K562 (cell line): ENCODE results near the gene ATF3. TPM values are rescaled to one million over a fixed set of nuclear protein-coding genes. Genes with fewer than 3 reads are reported as not detected.

Experiments
- BCL6 ChIP-seq: fragments of 250-450 bp; sonication (Bioruptor Pico); IDR thresholded peaks from 2 replicates; pipeline ENCODE4 v1.4.0; 2020
- CEBPB ChIP-seq: fragments of 450-650 bp; IDR thresholded peaks from 2 replicates; pipeline ENCODE4 v1.6.1; 2016; ENCODE audit warnings: missing genetic modification characterization, missing compliant biosample characterization
- CSDE1 ChIP-seq, 2 experiments: fragments of 450-650 bp; IDR thresholded peaks; 2 replicates each; pipeline ENCODE4 v1.6.1; 2016; ENCODE audit warnings: mild to moderate bottlenecking in 1 of 2
- CUX1 ChIP-seq: fragments of 200-800 bp; sonication (Bioruptor generic); IDR thresholded peaks from 2 replicates; pipeline ENCODE4 v1.6.1; 2016; ENCODE audit warnings: missing genetic modification characterization, missing compliant biosample characterization
- DACH1 ChIP-seq: fragments of 450-650 bp; IDR thresholded peaks from 2 replicates; pipeline ENCODE4 v1.6.1; 2018; ENCODE audit not compliant: partially characterized antibody
- FUS ChIP-seq: fragments of 200-400 bp; formaldehyde crosslinking; optimal IDR thresholded peaks from 2 replicates; pipeline ENCODE3; 2017; ENCODE audit warnings: low read depth, low read length
- GATAD2B ChIP-seq: fragments of 450-650 bp; IDR thresholded peaks from 2 replicates; pipeline ENCODE4 v1.6.1; 2017; ENCODE audit warnings: mild to moderate bottlenecking, borderline replicate concordance
- HDAC3 ChIP-seq: fragments of 450-650 bp; IDR thresholded peaks from 2 replicates; pipeline ENCODE4 v1.6.1; 2018; ENCODE audit warnings: borderline replicate concordance, mild to moderate bottlenecking, moderate library complexity; ENCODE audit not compliant: partially characterized antibody
- ID3 ChIP-seq, 2 experiments: fragments of 250-450 bp in 1 of 2; fragments of 450-650 bp in 1 of 2; sonication (Bioruptor Pico) in 1 of 2; IDR thresholded peaks; 2 replicates each; pipeline versions ENCODE4 v1.6.1 to v1.8.0; 2016 to 2021; ENCODE audit warnings: mild to moderate bottlenecking in 2 of 2, moderate library complexity in 2 of 2, missing compliant biosample characterization in 1 of 2, missing genetic modification characterization in 1 of 2
- MTA3 ChIP-seq: fragments of 450-650 bp; formaldehyde crosslinking; IDR thresholded peaks from 2 replicates; pipeline ENCODE4 v1.6.1; 2017; ENCODE audit warnings: mild to moderate bottlenecking, borderline replicate concordance
- PATZ1 ChIP-seq: fragments of 250-450 bp; sonication (Bioruptor Pico); IDR thresholded peaks from 2 replicates; pipeline ENCODE4 v1.5.0; 2020; ENCODE audit warnings: mild to moderate bottlenecking, borderline replicate concordance
- PHB2 ChIP-seq: fragments of 450-650 bp; IDR thresholded peaks from 2 replicates; pipeline ENCODE4 v1.6.1; 2017; ENCODE audit warnings: low read depth
- PHTF2 ChIP-seq: fragments of 250-450 bp; sonication (Bioruptor Pico); IDR thresholded peaks from 2 replicates; pipeline ENCODE4 v1.5.0; 2021; ENCODE audit warnings: mild to moderate bottlenecking
- PRPF4 ChIP-seq: fragments of 200-400 bp; formaldehyde crosslinking; IDR thresholded peaks from one replicate; pipeline ENCODE4 v1.6.1; 2017; ENCODE audit warnings: low read length, low read depth, mild to moderate bottlenecking; ENCODE audit not compliant: insufficient read depth, poor library complexity, severe bottlenecking
- PTBP1 ChIP-seq: fragments of 200-400 bp; formaldehyde crosslinking; IDR thresholded peaks from 2 replicates; pipeline ENCODE4 v1.6.1; 2017; ENCODE audit warnings: low read depth, low read length
- RNF2 ChIP-seq: sonication (generic); IDR thresholded peaks from 2 replicates; pipeline ENCODE4 v1.6.1; 2016
- SRSF7 ChIP-seq: fragments of 200-400 bp; formaldehyde crosslinking; optimal IDR thresholded peaks from 2 replicates; pipeline ENCODE3; 2017; ENCODE audit warnings: mild to moderate bottlenecking, low read depth, low read length
- XRCC5 ChIP-seq: fragments of 200-400 bp; formaldehyde crosslinking; IDR thresholded peaks from 2 replicates; pipeline ENCODE4 v1.6.1; 2017; ENCODE audit warnings: low read depth, mild to moderate bottlenecking, low read length
- ZNF12 ChIP-seq: sonication (generic); formaldehyde crosslinking; IDR thresholded peaks from 2 replicates; pipeline ENCODE4 v1.4.0; 2020; ENCODE audit warnings: mild to moderate bottlenecking, missing genetic modification reagents
- ZNF212 ChIP-seq: fragments of 450-650 bp; formaldehyde crosslinking; IDR thresholded peaks from 2 replicates; pipeline ENCODE4 v1.4.0; 2020; ENCODE audit warnings: mild to moderate bottlenecking
- ZNF584 ChIP-seq: fragments of 200-800 bp; sonication (Bioruptor generic); IDR thresholded peaks from 2 replicates; pipeline ENCODE4 v1.6.1; 2016; ENCODE audit warnings: low read depth, mild to moderate bottlenecking, missing genetic modification characterization, missing compliant biosample characterization
- polyA plus RNA-seq, 8 experiments: library from polyadenylated mRNA; depleted of rRNA in 4 of 8; stranded (reverse) in 5 of 8; unstranded in 3 of 8; fragments of >200 nt; fragmentation: Nextera tagmentation in 2 of 8; fragmentation: Illumina TruSeq in 1 of 8; extraction: Ambion mirVana in 2 of 8; extraction: Trizol in 1 of 8; gene quantifications; 2 replicates each; pipeline versions ENCODE4 v1.2.1 to v1.2.3, GENCODE V29; 2011 to 2014; ENCODE audit warnings: inconsistent platforms in 1 of 8, missing spikeins in 1 of 8
- total RNA-seq, 7 experiments: library from RNA; depleted of rRNA in 6 of 7; stranded (reverse); fragments of >200 nt in 6 of 7; fragmentation: Illumina TruSeq in 2 of 7; extraction: Trizol in 2 of 7; gene quantifications; 2 replicates each; pipeline versions ENCODE4 v1.2.1 to v1.2.3, GENCODE V29; 2011 to 2021; ENCODE audit warnings: low replicate concordance in 1 of 7

ATF3 gene
- total and polyA plus RNA-seq, 9 of the 15 experiments (the other 6 are each of a cell fraction or from before 2014, with no cell fraction given): 3.5 to 28.2 (median 19.8) TPM

DNA sequence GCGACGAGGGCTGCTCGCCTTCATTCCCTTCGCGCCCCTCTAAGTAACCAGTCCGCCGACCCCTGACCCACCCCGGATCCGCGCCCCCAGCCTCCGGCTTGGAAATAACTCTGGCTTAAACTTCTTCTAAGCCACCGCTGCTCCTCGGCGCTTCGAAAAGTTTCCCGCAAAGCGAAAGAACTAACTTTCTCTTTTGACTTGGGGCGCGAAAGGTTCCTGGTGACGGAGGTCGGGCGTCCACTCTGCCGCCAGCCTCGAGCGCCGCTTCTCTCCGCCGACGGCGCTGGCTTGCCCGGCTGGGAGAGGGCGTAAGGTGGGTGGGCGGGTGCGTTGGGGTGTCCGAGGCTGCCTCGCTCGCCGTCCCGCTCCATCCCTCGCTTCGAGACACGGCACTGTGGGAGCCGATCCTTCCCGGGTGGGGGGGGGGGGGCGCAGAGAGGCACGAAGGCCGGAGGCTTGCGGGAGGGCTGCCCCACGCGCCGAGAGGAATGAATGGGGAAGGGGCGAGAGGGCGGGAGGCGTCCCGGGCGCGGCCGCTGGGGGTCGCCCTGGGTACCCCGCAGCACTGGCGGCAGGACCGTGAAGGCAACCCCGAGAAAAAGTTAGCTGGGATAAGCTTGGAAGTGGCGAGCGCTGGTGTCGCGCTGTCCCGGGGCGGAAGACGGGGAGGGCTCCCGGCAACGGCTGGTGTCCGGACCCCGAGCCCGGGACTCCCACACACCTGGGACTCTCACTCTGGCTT, 569 bp downstream of the ATF3 start (continued):
- TF ChIP-seq CUX1 (CRISPR knock-in tag): no peak
- TF ChIP-seq ID3 (CRISPR knock-in tag; IDR thresholded peaks at IDR 0.05): no peak
- TF ChIP-seq ID3 (tag; IDR thresholded peaks at IDR 0.05): 0 out of 2 replicates have a peak, but pooled peaks have one; percentile 38
- TF ChIP-seq PTBP1: no peak
- peak; percentile 9; the same call in 1 of the 2 replicates for TF ChIP-seq ZNF12 (CRISPR knock-in tag)
- TF ChIP-seq ZNF584 (CRISPR knock-in tag): no peak
- no peak for TF ChIP-seq PHTF2
- peak; percentile 67; the same call in 1 of the 2 replicates for TF ChIP-seq GATAD2B
- no peak for TF ChIP-seq XRCC5
- no peak for TF ChIP-seq SRSF7
- TF ChIP-seq ZNF212: no peak
- no peak for TF ChIP-seq PHB2
- TF ChIP-seq PATZ1 (CRISPR knock-in tag): no peak
- TF ChIP-seq PRPF4: peak; percentile 83
- TF ChIP-seq MTA3: peak; percentile 38; the same call in 1 of the 2 replicates
- TF ChIP-seq FUS: peak; percentile 62
- TF ChIP-seq DACH1: no peak
- TF ChIP-seq CSDE1 (IDR thresholded peaks at IDR 0.05): no peak
- no peak for TF ChIP-seq CEBPB
- no peak for TF ChIP-seq BCL6
- no peak for TF ChIP-seq RNF2
- no peak for TF ChIP-seq HDAC3
